Measurements from ENCODE around the gene LSM5.

DNA sequence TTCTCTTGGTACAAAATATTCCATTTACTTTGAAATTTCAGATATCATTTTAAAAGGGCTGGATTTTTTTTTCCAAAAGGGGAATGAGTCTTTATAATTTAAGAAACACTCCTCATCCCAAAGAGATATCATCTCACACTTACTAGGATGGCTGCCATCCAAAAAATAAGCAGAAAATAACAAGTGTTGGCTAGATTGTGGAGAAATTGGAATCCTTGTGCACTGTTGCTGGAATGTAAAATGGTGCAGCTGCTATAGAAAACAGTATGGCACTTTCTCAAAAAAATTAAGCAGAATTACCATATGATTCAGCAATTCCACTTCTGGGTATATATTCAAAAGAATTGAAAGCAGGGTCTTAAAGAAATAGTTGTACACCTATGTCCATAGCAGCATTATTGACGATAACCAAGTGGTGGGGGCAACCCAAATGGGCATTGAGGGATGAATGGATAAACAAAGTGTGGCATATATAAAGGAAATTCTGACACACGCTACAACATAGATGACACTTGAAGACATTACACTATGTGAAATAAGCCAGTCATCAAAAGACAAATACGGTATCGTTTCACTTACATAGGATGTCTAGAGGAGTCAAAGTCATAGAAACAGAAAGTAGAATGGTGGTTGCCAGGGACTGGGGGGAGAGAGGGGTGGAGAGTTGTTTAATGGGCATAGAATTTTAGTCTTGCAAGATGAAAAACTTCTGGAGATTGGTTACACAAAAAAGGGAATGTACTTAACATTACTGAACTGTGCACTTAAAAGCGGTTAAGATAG is 53.8 kb downstream of the LSM5 start:
- TF ChIP-seq, protein P1, sequence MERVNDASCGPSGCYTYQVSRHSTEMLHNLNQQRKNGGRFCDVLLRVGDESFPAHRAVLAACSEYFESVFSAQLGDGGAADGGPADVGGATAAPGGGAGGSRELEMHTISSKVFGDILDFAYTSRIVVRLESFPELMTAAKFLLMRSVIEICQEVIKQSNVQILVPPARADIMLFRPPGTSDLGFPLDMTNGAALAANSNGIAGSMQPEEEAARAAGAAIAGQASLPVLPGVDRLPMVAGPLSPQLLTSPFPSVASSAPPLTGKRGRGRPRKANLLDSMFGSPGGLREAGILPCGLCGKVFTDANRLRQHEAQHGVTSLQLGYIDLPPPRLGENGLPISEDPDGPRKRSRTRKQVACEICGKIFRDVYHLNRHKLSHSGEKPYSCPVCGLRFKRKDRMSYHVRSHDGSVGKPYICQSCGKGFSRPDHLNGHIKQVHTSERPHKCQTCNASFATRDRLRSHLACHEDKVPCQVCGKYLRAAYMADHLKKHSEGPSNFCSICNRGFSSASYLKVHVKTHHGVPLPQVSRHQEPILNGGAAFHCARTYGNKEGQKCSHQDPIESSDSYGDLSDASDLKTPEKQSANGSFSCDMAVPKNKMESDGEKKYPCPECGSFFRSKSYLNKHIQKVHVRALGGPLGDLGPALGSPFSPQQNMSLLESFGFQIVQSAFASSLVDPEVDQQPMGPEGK (CRISPR knock-in tag; IDR thresholded peaks at IDR 0.05; ENCODE audit: borderline replicate concordance) = no peak
- TF ChIP-seq SNAI2 (CRISPR knock-in tag; IDR thresholded peaks at IDR 0.05) = no peak
- no peak for TF ChIP-seq ZNF565 (CRISPR knock-in tag; conservative IDR thresholded peaks at IDR 0.05; ENCODE audit: low read depth)
- TF ChIP-seq ZFP30 (CRISPR knock-in tag; IDR thresholded peaks at IDR 0.05) = no peak
- no peak for TF ChIP-seq GLIS3 (CRISPR knock-in tag; IDR thresholded peaks at IDR 0.05)
- TF ChIP-seq CSRNP3 (CRISPR knock-in tag; IDR thresholded peaks at IDR 0.05) = no peak
- TF ChIP-seq, protein P2, sequence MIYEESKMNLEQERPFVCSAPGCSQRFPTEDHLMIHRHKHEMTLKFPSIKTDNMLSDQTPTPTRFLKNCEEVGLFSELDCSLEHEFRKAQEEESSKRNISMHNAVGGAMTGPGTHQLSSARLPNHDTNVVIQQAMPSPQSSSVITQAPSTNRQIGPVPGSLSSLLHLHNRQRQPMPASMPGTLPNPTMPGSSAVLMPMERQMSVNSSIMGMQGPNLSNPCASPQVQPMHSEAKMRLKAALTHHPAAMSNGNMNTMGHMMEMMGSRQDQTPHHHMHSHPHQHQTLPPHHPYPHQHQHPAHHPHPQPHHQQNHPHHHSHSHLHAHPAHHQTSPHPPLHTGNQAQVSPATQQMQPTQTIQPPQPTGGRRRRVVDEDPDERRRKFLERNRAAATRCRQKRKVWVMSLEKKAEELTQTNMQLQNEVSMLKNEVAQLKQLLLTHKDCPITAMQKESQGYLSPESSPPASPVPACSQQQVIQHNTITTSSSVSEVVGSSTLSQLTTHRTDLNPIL (CRISPR knock-in tag; IDR thresholded peaks at IDR 0.05; ENCODE audit: low read depth) = no peak
- TF ChIP-seq ZNF70 (CRISPR knock-in tag; IDR thresholded peaks at IDR 0.05) = no peak
- TF ChIP-seq ZFP3 (CRISPR knock-in tag; IDR thresholded peaks at IDR 0.05) = no peak
- TF ChIP-seq, protein P3, sequence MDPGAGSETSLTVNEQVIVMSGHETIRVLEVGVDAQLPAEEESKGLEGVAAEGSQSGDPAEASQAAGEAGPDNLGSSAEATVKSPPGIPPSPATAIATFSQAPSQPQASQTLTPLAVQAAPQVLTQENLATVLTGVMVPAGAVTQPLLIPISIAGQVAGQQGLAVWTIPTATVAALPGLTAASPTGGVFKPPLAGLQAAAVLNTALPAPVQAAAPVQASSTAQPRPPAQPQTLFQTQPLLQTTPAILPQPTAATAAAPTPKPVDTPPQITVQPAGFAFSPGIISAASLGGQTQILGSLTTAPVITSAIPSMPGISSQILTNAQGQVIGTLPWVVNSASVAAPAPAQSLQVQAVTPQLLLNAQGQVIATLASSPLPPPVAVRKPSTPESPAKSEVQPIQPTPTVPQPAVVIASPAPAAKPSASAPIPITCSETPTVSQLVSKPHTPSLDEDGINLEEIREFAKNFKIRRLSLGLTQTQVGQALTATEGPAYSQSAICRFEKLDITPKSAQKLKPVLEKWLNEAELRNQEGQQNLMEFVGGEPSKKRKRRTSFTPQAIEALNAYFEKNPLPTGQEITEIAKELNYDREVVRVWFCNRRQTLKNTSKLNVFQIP (CRISPR knock-in tag; IDR thresholded peaks at IDR 0.05; ENCODE audit: borderline replicate concordance, low read depth) = no peak
